SK-N-SH (cell line): Measurements from ENCODE around the gene HOXB7.

Experiments used
- CTCF ChIP-seq: fragments of 200-600 bp; sonication (generic); IDR thresholded peaks from 2 replicates; pipeline ENCODE4 v1.6.1; 2017; ENCODE audit warnings: antibody characterized with exemption, mild to moderate bottlenecking, moderate library complexity
- EP300 ChIP-seq, 2 experiments: IDR thresholded peaks; 2 replicates each; pipeline versions ENCODE4 v1.4.0 to v1.6.1; 2012; ENCODE audit warnings: borderline replicate concordance in 1 of 2, low read depth in 1 of 2, low read length in 1 of 2
- EZH2phosphoT487 ChIP-seq: fragments of 200-600 bp; sonication (generic); IDR thresholded peaks from 2 replicates; pipeline ENCODE4 v1.6.1; 2017; ENCODE audit warnings: low read depth, mixed run types, mild to moderate bottlenecking, antibody characterized with exemption, moderate library complexity, borderline replicate concordance
- FOXJ3 ChIP-seq: sonication (generic); formaldehyde crosslinking; IDR thresholded peaks from 2 replicates; pipeline ENCODE4 v1.5.1; 2020; ENCODE audit warnings: mild to moderate bottlenecking, missing genetic modification reagents
- FOXM1 ChIP-seq: IDR thresholded peaks from 2 replicates; pipeline ENCODE4 v1.4.0; 2012; ENCODE audit warnings: low read depth, mild to moderate bottlenecking
- JUND ChIP-seq: IDR thresholded peaks from 2 replicates; pipeline ENCODE4 v1.4.0; 2012
- NFIC ChIP-seq: IDR thresholded peaks from 2 replicates; pipeline ENCODE4 v1.4.0; 2012; ENCODE audit warnings: borderline replicate concordance
- REST ChIP-seq: IDR thresholded peaks from 2 replicates; pipeline ENCODE4 v1.6.1; 2012; ENCODE audit warnings: mild to moderate bottlenecking, low read depth, low read length, moderate library complexity
- RFX5 ChIP-seq: IDR thresholded peaks from 2 replicates; pipeline ENCODE4 v1.6.1; 2012; ENCODE audit warnings: mild to moderate bottlenecking, improper control_type of control experiment, low read length
- SIN3A ChIP-seq: IDR thresholded peaks from 2 replicates; pipeline ENCODE4 v1.6.1; 2012; ENCODE audit warnings: low read depth, mild to moderate bottlenecking, low read length, moderate library complexity, borderline replicate concordance
- YY1 ChIP-seq: IDR thresholded peaks from 2 replicates; pipeline ENCODE4 v1.4.0; 2012; ENCODE audit warnings: low read depth, mild to moderate bottlenecking
- TF ChIP-seq, protein P1 (sequence below): IDR thresholded peaks from 2 replicates; pipeline ENCODE4 v1.4.0; 2012; ENCODE audit warnings: low read depth
- TF ChIP-seq, protein P2 (sequence below): fragments of 150-350 bp; IDR thresholded peaks from 2 replicates; pipeline ENCODE4 v1.6.1; 2017; ENCODE audit warnings: antibody characterized with exemption, low read length, low read depth, borderline replicate concordance

DNA sequence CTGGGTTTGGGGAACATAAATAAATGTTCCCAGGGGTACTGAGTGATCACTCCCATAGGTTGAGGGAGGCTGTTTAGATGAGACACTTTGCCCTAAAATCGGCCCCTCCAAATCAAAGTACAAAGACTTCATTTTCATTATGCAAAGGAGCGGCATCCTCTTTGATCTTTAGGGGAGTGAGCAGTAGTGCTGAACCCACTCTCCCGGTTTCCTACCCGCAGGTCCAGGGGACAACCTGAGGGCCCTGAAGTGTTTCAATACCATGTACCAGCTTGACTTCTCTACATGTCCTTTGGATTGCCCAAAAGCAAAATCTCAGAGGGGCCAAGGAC lies 9.6 kb downstream of the HOXB7 start:
- TF ChIP-seq NFIC (no peak), EZH2phosphoT487 (no peak), CTCF (no peak), JUND (no peak), YY1 (no peak), EP300 (IDR thresholded peaks at IDR 0.05; ENCODE audit: borderline replicate concordance in 1 of 2, low read depth in 1 of 2, low read length in 1 of 2) (no peak), FOXJ3 (no peak), REST (no peak), RFX5 (no peak), FOXM1 (no peak), SIN3A (no peak)
- TF ChIP-seq, protein P1, sequence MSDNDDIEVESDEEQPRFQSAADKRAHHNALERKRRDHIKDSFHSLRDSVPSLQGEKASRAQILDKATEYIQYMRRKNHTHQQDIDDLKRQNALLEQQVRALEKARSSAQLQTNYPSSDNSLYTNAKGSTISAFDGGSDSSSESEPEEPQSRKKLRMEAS, result no peak
- TF ChIP-seq, protein P2, sequence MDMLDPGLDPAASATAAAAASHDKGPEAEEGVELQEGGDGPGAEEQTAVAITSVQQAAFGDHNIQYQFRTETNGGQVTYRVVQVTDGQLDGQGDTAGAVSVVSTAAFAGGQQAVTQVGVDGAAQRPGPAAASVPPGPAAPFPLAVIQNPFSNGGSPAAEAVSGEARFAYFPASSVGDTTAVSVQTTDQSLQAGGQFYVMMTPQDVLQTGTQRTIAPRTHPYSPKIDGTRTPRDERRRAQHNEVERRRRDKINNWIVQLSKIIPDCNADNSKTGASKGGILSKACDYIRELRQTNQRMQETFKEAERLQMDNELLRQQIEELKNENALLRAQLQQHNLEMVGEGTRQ, result no peak
